H1 (cell line): ENCODE data around the gene RTN3. TPM values are rescaled to one million over a fixed set of nuclear protein-coding genes. Genes with fewer than 3 reads are reported as not detected.

Source experiments
- CTCF ChIA-PET: fragments of 300-600 bp; sonication (Branson Sonifier 250); formaldehyde crosslinking; loops from one replicate; lab custom pipeline; 2021; ENCODE audit not compliant: partially characterized antibody; lab: Charles Lee
- POLR2A ChIA-PET: fragments of 300-600 bp; sonication (Branson Sonifier 250); formaldehyde crosslinking; loops from one replicate; lab custom pipeline; 2021; ENCODE audit warnings: inconsistent platforms; ENCODE audit not compliant: partially characterized antibody; lab: Charles Lee
- DNase-seq, 2 experiments: peaks; one replicate each; pipeline versions ENCODE4 v3.0.0 to v3.0.0-alpha.2; 2010 to 2022; ENCODE audit warnings: low spot score in 2 of 2, low read depth in 1 of 2, mixed read lengths in 1 of 2
- FAIRE-seq: peaks from 2 replicates; lab custom pipeline; 2011; peaks lifted over from hg19 to GRCh38; lab: Jason Lieb, UNC
- H2AFZ ChIP-seq: 2 replicates; pipeline ENCODE4 v1.8.1; 2012; ENCODE audit warnings: low read length, inconsistent platforms
- H2AK5ac ChIP-seq: 2 replicates; pipeline ENCODE4 v1.6.1; 2013; ENCODE audit warnings: low read depth, low read length
- H2BK120ac ChIP-seq: replicated peaks from 2 replicates; pipeline ENCODE3; 2013; ENCODE audit warnings: low read depth, low read length, inconsistent platforms
- H2BK12ac ChIP-seq: 2 replicates; pipeline ENCODE4 v1.6.1; 2013; ENCODE audit warnings: low read depth, low read length
- H2BK15ac ChIP-seq: 2 replicates; pipeline ENCODE4 v1.6.1; 2013; ENCODE audit warnings: low read length
- H2BK20ac ChIP-seq: 2 replicates; pipeline ENCODE4 v1.6.1; 2013; ENCODE audit warnings: low read length
- H2BK5ac ChIP-seq: 2 replicates; pipeline ENCODE4 v1.6.1; 2013; ENCODE audit warnings: low read depth, low read length
- H3K14ac ChIP-seq: 2 replicates; pipeline ENCODE4 v1.6.1; 2013; ENCODE audit warnings: inconsistent platforms; ENCODE audit not compliant: insufficient read length
- H3K18ac ChIP-seq: 2 replicates; pipeline ENCODE4 v1.6.1; 2013; ENCODE audit warnings: low read length; ENCODE audit errors: extremely low read depth
- H3K23ac ChIP-seq: 2 replicates; pipeline ENCODE4 v1.6.1; 2013; ENCODE audit warnings: inconsistent platforms; ENCODE audit not compliant: insufficient read length
- H3K23me2 ChIP-seq: 2 replicates; pipeline ENCODE4 v1.6.1; 2013; ENCODE audit warnings: low read depth, low read length
- H3K27ac ChIP-seq: 2 replicates; pipeline ENCODE4 v1.6.1; 2011; ENCODE audit warnings: low read depth, low read length, inconsistent platforms
- H3K27me3 ChIP-seq, 4 experiments: replicated peaks in 1 of 4; 1 replicate in 1 of 4; 2 replicates in 3 of 4; pipeline versions ENCODE4 v1.6.1 to v1.8.1; 2011 to 2013; ENCODE audit warnings: low read length in 3 of 4, mild to moderate bottlenecking in 3 of 4, inconsistent platforms in 2 of 4, mixed read lengths in 2 of 4, moderate library complexity in 1 of 4; ENCODE audit not compliant: control insufficient read depth in 3 of 4, insufficient read depth in 3 of 4; ENCODE audit errors: extremely low read depth in 1 of 4
- H3K36me3 ChIP-seq, 4 experiments: 2 replicates each; pipeline versions ENCODE4 v1.6.1 to v1.8.1; 2011 to 2013; ENCODE audit warnings: mild to moderate bottlenecking in 4 of 4, low read length in 3 of 4, moderate library complexity in 2 of 4, control low read depth in 1 of 4, inconsistent platforms in 1 of 4; ENCODE audit not compliant: insufficient read depth in 4 of 4, control insufficient read depth in 2 of 4
- H3K4ac ChIP-seq: replicated peaks from 2 replicates; pipeline ENCODE3; 2013; ENCODE audit warnings: low read length, low read depth, mixed read lengths, inconsistent platforms; ENCODE audit not compliant: insufficient read length
- H3K4me1 ChIP-seq, 4 experiments: replicated peaks in 1 of 4; 1 replicate in 1 of 4; 2 replicates in 3 of 4; pipeline versions ENCODE4 v1.6.1 to v1.8.1; 2011 to 2013; ENCODE audit warnings: low read length in 3 of 4, inconsistent platforms in 2 of 4, mixed read lengths in 1 of 4; ENCODE audit not compliant: insufficient read depth in 4 of 4, control insufficient read depth in 3 of 4
- H3K4me2 ChIP-seq, 2 experiments: 2 replicates each; pipeline versions ENCODE4 v1.6.1 to v1.8.1; 2011 to 2013; ENCODE audit warnings: low read depth in 2 of 2, low read length in 2 of 2, control low read depth in 1 of 2, inconsistent platforms in 1 of 2, mild to moderate bottlenecking in 1 of 2; ENCODE audit not compliant: insufficient read depth in 1 of 2
- H3K4me3 ChIP-seq, 4 experiments: fragments of 200-600, 300-600 bp in 1 of 4; sonication (generic), shearing (Covaris generic), sonication (Bioruptor Twin) in 1 of 4; 2 replicates each; pipeline versions ENCODE4 v1.5.1 to v1.8.1; 2011 to 2016; ENCODE audit warnings: low read length in 4 of 4, low read depth in 3 of 4, control low read depth in 2 of 4, inconsistent platforms in 2 of 4, mild to moderate bottlenecking in 2 of 4, mixed read lengths in 1 of 4, moderate library complexity in 1 of 4; ENCODE audit not compliant: insufficient read depth in 2 of 4; ENCODE audit errors: extremely low read depth in 1 of 4
- H3K56ac ChIP-seq: replicated peaks from 2 replicates; pipeline ENCODE3; 2013; ENCODE audit warnings: low read depth, mild to moderate bottlenecking, mixed read lengths, low read length, inconsistent platforms; ENCODE audit not compliant: insufficient read length
- H3K79me1 ChIP-seq: 2 replicates; pipeline ENCODE4 v1.6.1; 2013; ENCODE audit warnings: low read depth, low read length, control low read depth
- H3K79me2 ChIP-seq, 2 experiments: 2 replicates each; pipeline versions ENCODE4 v1.6.1 to v1.8.1; 2012 to 2013; ENCODE audit warnings: low read length in 2 of 2, mild to moderate bottlenecking in 2 of 2, inconsistent platforms in 1 of 2; ENCODE audit not compliant: insufficient read depth in 2 of 2, control insufficient read depth in 1 of 2
- H3K9ac ChIP-seq, 4 experiments: replicated peaks in 1 of 4; 1 replicate in 1 of 4; 2 replicates in 3 of 4; pipeline versions ENCODE4 v1.6.1 to v1.8.1; 2011 to 2013; ENCODE audit warnings: low read depth in 3 of 4, low read length in 3 of 4, control low read depth in 2 of 4, mild to moderate bottlenecking in 2 of 4, moderate library complexity in 2 of 4, inconsistent platforms in 1 of 4; ENCODE audit errors: extremely low read depth in 1 of 4
- H3K9me3 ChIP-seq, 2 experiments: 2 replicates each; pipeline versions ENCODE4 v1.6.1 to v1.8.1; 2012 to 2013; ENCODE audit warnings: mild to moderate bottlenecking in 2 of 2, moderate library complexity in 2 of 2, control low read depth in 1 of 2, inconsistent platforms in 1 of 2, low read depth in 1 of 2, low read length in 1 of 2, mixed read lengths in 1 of 2; ENCODE audit not compliant: insufficient read depth in 2 of 2
- H4K20me1 ChIP-seq, 2 experiments: replicated peaks in 1 of 2; 2 replicates each; pipeline versions ENCODE3 to v1.8.1; 2011 to 2013; ENCODE audit warnings: inconsistent platforms in 2 of 2, low read length in 2 of 2, mild to moderate bottlenecking in 1 of 2; ENCODE audit not compliant: insufficient read depth in 2 of 2, control insufficient read depth in 1 of 2
- H4K5ac ChIP-seq: 2 replicates; pipeline ENCODE4 v1.6.1; 2013; ENCODE audit warnings: low read length, low read depth, mixed read lengths, inconsistent platforms; ENCODE audit not compliant: insufficient read length
- H4K8ac ChIP-seq: 2 replicates; pipeline ENCODE4 v1.8.0; 2013; ENCODE audit warnings: mild to moderate bottlenecking, moderate library complexity, low read length, inconsistent platforms; ENCODE audit not compliant: insufficient read depth; ENCODE audit errors: extremely low read depth
- H4K91ac ChIP-seq: replicated peaks from 2 replicates; pipeline ENCODE3; 2013; ENCODE audit warnings: low read length, mixed read lengths, inconsistent platforms; ENCODE audit not compliant: insufficient read length
- EZH2 ChIP-seq: fragments of 200-600 bp; sonication (generic); IDR thresholded peaks from 2 replicates; pipeline ENCODE4 v1.7.1; 2012; ENCODE audit warnings: low read depth, mild to moderate bottlenecking, moderate library complexity, low read length, inconsistent platforms; ENCODE audit not compliant: severe bottlenecking
- JUN ChIP-seq: IDR thresholded peaks from 2 replicates; pipeline ENCODE4 v1.6.1; 2011; ENCODE audit warnings: low read depth, mild to moderate bottlenecking, improper control_type of control experiment, low read length
- MAX ChIP-seq: IDR thresholded peaks from 2 replicates; pipeline ENCODE4 v1.6.1; 2012; ENCODE audit warnings: inconsistent platforms
- NANOG ChIP-seq: IDR thresholded peaks from 2 replicates; pipeline ENCODE4 v1.6.1; 2011; ENCODE audit warnings: low read length, low read depth, mild to moderate bottlenecking, inconsistent platforms; ENCODE audit not compliant: insufficient read depth, poor library complexity, severe bottlenecking
- POLR2A ChIP-seq, 2 experiments: IDR thresholded peaks; 1 replicate in 1 of 2; 2 replicates in 1 of 2; pipeline ENCODE4 v1.6.1; 2011; ENCODE audit warnings: low read depth in 2 of 2, low read length in 2 of 2, mild to moderate bottlenecking in 2 of 2; ENCODE audit errors: control extremely low read depth in 1 of 2
- POU5F1 ChIP-seq: IDR thresholded peaks from 2 replicates; pipeline ENCODE4 v1.6.1; 2011; ENCODE audit warnings: low read depth, mild to moderate bottlenecking, low read length, moderate library complexity
- TAF7 ChIP-seq: optimal IDR thresholded peaks from 2 replicates; pipeline ENCODE3; 2011; ENCODE audit warnings: low read depth, mild to moderate bottlenecking, inconsistent platforms, low read length, moderate library complexity, borderline replicate concordance
- WGBS, 2 experiments: shearing (Covaris generic) in 1 of 2; methylation state at CpG; one replicate each; pipeline versions ENCODE4 v1.1.6 to v1.1.7; 2013 to 2015; ENCODE audit warnings: low lambda C conversion rate in 2 of 2, mixed read lengths in 2 of 2, inconsistent platforms in 1 of 2, low coverage in 1 of 2, missing lambda C conversion rate in 1 of 2; ENCODE audit not compliant: insufficient replicate concordance in 2 of 2, insufficient coverage in 1 of 2, insufficient read length in 1 of 2; ENCODE audit errors: extremely low coverage in 1 of 2, missing lambda C conversion rate in 1 of 2; 5-methylcytosine and 5-hydroxymethylcytosine counted together
- polyA plus RNA-seq, 7 experiments: library from polyadenylated mRNA; depleted of rRNA in 3 of 7; stranded (reverse) in 5 of 7; unstranded in 2 of 7; fragments of >200 nt in 5 of 7; fragments of 200-250 nt in 2 of 7; gene quantifications; 1 replicate in 5 of 7; 2 replicates in 1 of 7; 4 replicates in 1 of 7; pipeline versions ENCODE4 v1.2.1 to v1.2.3, GENCODE V29; 2011 to 2013; ENCODE audit warnings: missing spikeins in 2 of 7, mixed read lengths in 2 of 7
- total RNA-seq: library from RNA; stranded (reverse); fragmentation: NEBNext Ultra II Directional; extraction: Animal tissue kit (Norgen Biotek cat#: 25700); gene quantifications from 2 replicates; pipeline ENCODE4 v1.2.1, GENCODE V29; 2021

RTN3 gene
- total and polyA plus RNA-seq, 2 of the 8 experiments (the other 6 are each of a cell fraction or from before 2014, with no cell fraction given), result 160 to 203 TPM

- no peak overlapping the region for H4K91ac ChIP-seq
- H3K36me3 ChIP-seq, result peaks cover 0 to 2% (median under 1%) of the 10 kb centered on the region in 4 experiments; a peak in 2 of 8 replicates
- H4K5ac ChIP-seq, result no peak overlapping the region
- H3K4ac ChIP-seq, result no peak overlapping the region
- H4K8ac ChIP-seq, result no peak overlapping the region
- H2BK15ac ChIP-seq, result no peak overlapping the region
- H2BK12ac ChIP-seq, result no peak overlapping the region
- H2BK20ac ChIP-seq, result no peak overlapping the region
- H3K27me3 ChIP-seq, result no peaks in the 10 kb centered on the region
- no peak overlapping the region for H3K14ac ChIP-seq
- H3K79me1 ChIP-seq, result no peaks in the 10 kb centered on the region
- DNase-seq (no peak), FAIRE-seq (no peak)
- POLR2A ChIA-PET, result no interaction called here
- H2AFZ ChIP-seq, result no peak overlapping the region
- H3K4me2 ChIP-seq, result no peak overlapping the region
- H4K20me1 ChIP-seq, result peaks cover 11% of the 10 kb centered on the region in 2 experiments
- H3K56ac ChIP-seq, result no peak overlapping the region
- no peak overlapping the region for H3K18ac ChIP-seq
- H3K23ac ChIP-seq, result no peak overlapping the region
- H2BK120ac ChIP-seq, result no peak overlapping the region
- no peak overlapping the region for H2AK5ac ChIP-seq
- 89 to 100% methylated on average over 1 to 2 of the region's 2 CpGs for WGBS, 2 experiments
- H3K4me3 ChIP-seq, result no peak overlapping the region
- CTCF ChIA-PET, result interaction anchor here (0.6 to 1.5 kb wide), 3 partner anchors 21 to 1880 kb away, joined by 3 to 5 read pairs (median 5); partner anchors contain the start of gene ATL3
- H3K4me1 ChIP-seq, result no peaks in the 10 kb centered on the region
- no peaks in the 10 kb centered on the region for H3K9me3 ChIP-seq
- H3K9ac ChIP-seq, result no peak overlapping the region
- H3K79me2 ChIP-seq, result peaks cover 0 to 81% of the 10 kb centered on the region in 2 experiments; a peak in 2 of 4 replicates
- H3K23me2 ChIP-seq, result no peaks in the 10 kb centered on the region
- H2BK5ac ChIP-seq, result no peak overlapping the region
- no peak overlapping the region for H3K27ac ChIP-seq
- no peak for TF ChIP-seq JUN
- TF ChIP-seq NANOG, result no peak
- no peak for TF ChIP-seq TAF7
- TF ChIP-seq MAX, result no peak
- TF ChIP-seq POU5F1, result no peak
- no peak for TF ChIP-seq EZH2
- no peak for TF ChIP-seq POLR2A (IDR thresholded peaks at IDR 0.05; ENCODE audit: control extremely low read depth in 1 of 2, low read depth in 2 of 2, low read length in 2 of 2)
These were observed 32.5 kb downstream of the RTN3 start for GRCh38 chr11:63713766-63714165.
